Measurements from ENCODE around the gene INPP4B. TPM values are rescaled to one million over a fixed set of nuclear protein-coding genes. Genes with fewer than 3 reads are reported as not detected.

The INPP4B gene
- polyA plus RNA-seq, 1 of the 3 experiments (the other 2 are of a cell fraction), result 0.08 TPM

DNA sequence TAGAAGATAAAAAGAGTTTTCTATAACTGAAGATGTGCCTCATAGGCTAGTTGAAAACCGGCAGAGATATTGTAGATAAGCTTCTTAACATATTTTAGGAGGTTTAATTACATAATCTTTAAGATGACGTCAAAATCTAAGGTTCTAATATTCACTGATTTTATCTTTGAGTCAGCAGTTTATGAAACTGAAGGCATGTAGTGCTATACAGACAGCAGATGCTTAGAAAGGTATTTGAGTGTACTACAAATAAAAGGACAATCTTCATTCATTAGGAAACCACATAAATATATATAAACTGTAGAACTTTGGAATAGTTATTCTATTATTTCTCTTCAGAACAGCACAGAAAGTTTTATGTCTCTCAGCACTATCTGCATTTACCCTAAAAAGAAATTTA lies 704.9 kb downstream of the INPP4B start:
- Histone ChIP-seq H4K20me1 (ENCODE audit: insufficient read depth) (no peaks in the 10 kb centered on the region), H3K36me3 (replicated peaks in 1 of 2; ENCODE audit: control insufficient read depth in 1 of 2, insufficient read depth in 2 of 2, low read length in 1 of 2) (no peaks in the 10 kb centered on the region), H3K4me2 (no peak overlapping the region), H3K27ac (ENCODE audit: low read depth in 2 of 2, low read length in 1 of 2) (no peak overlapping the region), H3F3A (replicated peaks; ENCODE audit: insufficient read depth) (no peaks in the 10 kb centered on the region), H3K9me2 (no peaks in the 10 kb centered on the region), H3K9ac (no peak overlapping the region), H3K9me3 (no peaks in the 10 kb centered on the region), H3K4me3 (ENCODE audit: low read depth in 2 of 2, low read length in 1 of 2) (no peak overlapping the region), H3K79me2 (ENCODE audit: insufficient read depth) (no peaks in the 10 kb centered on the region), H2AFZ (ENCODE audit: low read depth) (no peak overlapping the region), H3K27me3 (ENCODE audit: insufficient read depth) (no peaks in the 10 kb centered on the region), H3K4me1 (ENCODE audit: control insufficient read depth in 1 of 2, insufficient read depth in 2 of 2, low read depth in 1 of 2, low read length in 1 of 2) (no peaks in the 10 kb centered on the region; a peak in 1 of 4 replicates)
- 23% methylated on average over 2 of the region's 2 CpGs for WGBS (ENCODE audit: low lambda C conversion rate)
- POLR2A ChIA-PET, result no interaction called here
- CTCF ChIA-PET, result interaction anchor here (0.7 to 1.4 kb wide), 3 partner anchors 13 to 239 kb away, joined by 3 to 6 read pairs (median 4); no protein-coding TSS in a partner anchor
- TF ChIP-seq USF1 (IDR thresholded peaks at IDR 0.05; ENCODE audit: borderline replicate concordance, low read depth), result no peak
- no peak for TF ChIP-seq RXRA (IDR thresholded peaks at IDR 0.05; ENCODE audit: borderline replicate concordance, low read depth)
- TF ChIP-seq GATA2 (CRISPR knock-in tag; IDR thresholded peaks at IDR 0.05), result no peak
- no peak for TF ChIP-seq JUND (IDR thresholded peaks at IDR 0.05)
- TF ChIP-seq SIN3A (IDR thresholded peaks at IDR 0.05; ENCODE audit: borderline replicate concordance, low read depth, low read length), result no peak
- no peak for TF ChIP-seq NRF1 (IDR thresholded peaks at IDR 0.05; ENCODE audit: low read depth, low read length)
- TF ChIP-seq TEAD4 (IDR thresholded peaks at IDR 0.05; ENCODE audit: borderline replicate concordance, insufficient read depth), result no peak
- TF ChIP-seq, protein P1, sequence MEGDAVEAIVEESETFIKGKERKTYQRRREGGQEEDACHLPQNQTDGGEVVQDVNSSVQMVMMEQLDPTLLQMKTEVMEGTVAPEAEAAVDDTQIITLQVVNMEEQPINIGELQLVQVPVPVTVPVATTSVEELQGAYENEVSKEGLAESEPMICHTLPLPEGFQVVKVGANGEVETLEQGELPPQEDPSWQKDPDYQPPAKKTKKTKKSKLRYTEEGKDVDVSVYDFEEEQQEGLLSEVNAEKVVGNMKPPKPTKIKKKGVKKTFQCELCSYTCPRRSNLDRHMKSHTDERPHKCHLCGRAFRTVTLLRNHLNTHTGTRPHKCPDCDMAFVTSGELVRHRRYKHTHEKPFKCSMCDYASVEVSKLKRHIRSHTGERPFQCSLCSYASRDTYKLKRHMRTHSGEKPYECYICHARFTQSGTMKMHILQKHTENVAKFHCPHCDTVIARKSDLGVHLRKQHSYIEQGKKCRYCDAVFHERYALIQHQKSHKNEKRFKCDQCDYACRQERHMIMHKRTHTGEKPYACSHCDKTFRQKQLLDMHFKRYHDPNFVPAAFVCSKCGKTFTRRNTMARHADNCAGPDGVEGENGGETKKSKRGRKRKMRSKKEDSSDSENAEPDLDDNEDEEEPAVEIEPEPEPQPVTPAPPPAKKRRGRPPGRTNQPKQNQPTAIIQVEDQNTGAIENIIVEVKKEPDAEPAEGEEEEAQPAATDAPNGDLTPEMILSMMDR (IDR thresholded peaks at IDR 0.05), result no peak
- no peak for TF ChIP-seq FOXJ3 (CRISPR knock-in tag; IDR thresholded peaks at IDR 0.05)
- no peak for TF ChIP-seq FOSL2 (IDR thresholded peaks at IDR 0.05; ENCODE audit: borderline replicate concordance, low read depth)
- TF ChIP-seq EZH2phosphoT487 (IDR thresholded peaks at IDR 0.05; ENCODE audit: borderline replicate concordance, low read depth), result no peak
- TF ChIP-seq EP300 (IDR thresholded peaks at IDR 0.05; ENCODE audit: borderline replicate concordance in 1 of 2, low read depth in 1 of 2, low read length in 1 of 2), result no peak
- TF ChIP-seq, protein P2, sequence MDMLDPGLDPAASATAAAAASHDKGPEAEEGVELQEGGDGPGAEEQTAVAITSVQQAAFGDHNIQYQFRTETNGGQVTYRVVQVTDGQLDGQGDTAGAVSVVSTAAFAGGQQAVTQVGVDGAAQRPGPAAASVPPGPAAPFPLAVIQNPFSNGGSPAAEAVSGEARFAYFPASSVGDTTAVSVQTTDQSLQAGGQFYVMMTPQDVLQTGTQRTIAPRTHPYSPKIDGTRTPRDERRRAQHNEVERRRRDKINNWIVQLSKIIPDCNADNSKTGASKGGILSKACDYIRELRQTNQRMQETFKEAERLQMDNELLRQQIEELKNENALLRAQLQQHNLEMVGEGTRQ (IDR thresholded peaks at IDR 0.05; ENCODE audit: borderline replicate concordance, low read depth, low read length), result no peak
- no peak for TF ChIP-seq RFX5 (IDR thresholded peaks at IDR 0.05; ENCODE audit: low read length)
- TF ChIP-seq, protein P3, sequence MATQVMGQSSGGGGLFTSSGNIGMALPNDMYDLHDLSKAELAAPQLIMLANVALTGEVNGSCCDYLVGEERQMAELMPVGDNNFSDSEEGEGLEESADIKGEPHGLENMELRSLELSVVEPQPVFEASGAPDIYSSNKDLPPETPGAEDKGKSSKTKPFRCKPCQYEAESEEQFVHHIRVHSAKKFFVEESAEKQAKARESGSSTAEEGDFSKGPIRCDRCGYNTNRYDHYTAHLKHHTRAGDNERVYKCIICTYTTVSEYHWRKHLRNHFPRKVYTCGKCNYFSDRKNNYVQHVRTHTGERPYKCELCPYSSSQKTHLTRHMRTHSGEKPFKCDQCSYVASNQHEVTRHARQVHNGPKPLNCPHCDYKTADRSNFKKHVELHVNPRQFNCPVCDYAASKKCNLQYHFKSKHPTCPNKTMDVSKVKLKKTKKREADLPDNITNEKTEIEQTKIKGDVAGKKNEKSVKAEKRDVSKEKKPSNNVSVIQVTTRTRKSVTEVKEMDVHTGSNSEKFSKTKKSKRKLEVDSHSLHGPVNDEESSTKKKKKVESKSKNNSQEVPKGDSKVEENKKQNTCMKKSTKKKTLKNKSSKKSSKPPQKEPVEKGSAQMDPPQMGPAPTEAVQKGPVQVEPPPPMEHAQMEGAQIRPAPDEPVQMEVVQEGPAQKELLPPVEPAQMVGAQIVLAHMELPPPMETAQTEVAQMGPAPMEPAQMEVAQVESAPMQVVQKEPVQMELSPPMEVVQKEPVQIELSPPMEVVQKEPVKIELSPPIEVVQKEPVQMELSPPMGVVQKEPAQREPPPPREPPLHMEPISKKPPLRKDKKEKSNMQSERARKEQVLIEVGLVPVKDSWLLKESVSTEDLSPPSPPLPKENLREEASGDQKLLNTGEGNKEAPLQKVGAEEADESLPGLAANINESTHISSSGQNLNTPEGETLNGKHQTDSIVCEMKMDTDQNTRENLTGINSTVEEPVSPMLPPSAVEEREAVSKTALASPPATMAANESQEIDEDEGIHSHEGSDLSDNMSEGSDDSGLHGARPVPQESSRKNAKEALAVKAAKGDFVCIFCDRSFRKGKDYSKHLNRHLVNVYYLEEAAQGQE (IDR thresholded peaks at IDR 0.05; ENCODE audit: low read depth, low read length), result no peak
- no peak for TF ChIP-seq TCF12 (IDR thresholded peaks at IDR 0.05)
- DNase-seq, result no peak
